Pericardium fibroblast (primary cell): ENCODE measurements around the gene CCDC18. TPM values are rescaled to one million over a fixed set of nuclear protein-coding genes. Genes with fewer than 3 reads are reported as not detected.

Source experiments
- total RNA-seq: library from RNA; depleted of rRNA; stranded (reverse); fragments of >200 nt; gene quantifications from 2 replicates; pipeline ENCODE4 v1.2.3, GENCODE V29; 2015

The CCDC18 gene, protein sequence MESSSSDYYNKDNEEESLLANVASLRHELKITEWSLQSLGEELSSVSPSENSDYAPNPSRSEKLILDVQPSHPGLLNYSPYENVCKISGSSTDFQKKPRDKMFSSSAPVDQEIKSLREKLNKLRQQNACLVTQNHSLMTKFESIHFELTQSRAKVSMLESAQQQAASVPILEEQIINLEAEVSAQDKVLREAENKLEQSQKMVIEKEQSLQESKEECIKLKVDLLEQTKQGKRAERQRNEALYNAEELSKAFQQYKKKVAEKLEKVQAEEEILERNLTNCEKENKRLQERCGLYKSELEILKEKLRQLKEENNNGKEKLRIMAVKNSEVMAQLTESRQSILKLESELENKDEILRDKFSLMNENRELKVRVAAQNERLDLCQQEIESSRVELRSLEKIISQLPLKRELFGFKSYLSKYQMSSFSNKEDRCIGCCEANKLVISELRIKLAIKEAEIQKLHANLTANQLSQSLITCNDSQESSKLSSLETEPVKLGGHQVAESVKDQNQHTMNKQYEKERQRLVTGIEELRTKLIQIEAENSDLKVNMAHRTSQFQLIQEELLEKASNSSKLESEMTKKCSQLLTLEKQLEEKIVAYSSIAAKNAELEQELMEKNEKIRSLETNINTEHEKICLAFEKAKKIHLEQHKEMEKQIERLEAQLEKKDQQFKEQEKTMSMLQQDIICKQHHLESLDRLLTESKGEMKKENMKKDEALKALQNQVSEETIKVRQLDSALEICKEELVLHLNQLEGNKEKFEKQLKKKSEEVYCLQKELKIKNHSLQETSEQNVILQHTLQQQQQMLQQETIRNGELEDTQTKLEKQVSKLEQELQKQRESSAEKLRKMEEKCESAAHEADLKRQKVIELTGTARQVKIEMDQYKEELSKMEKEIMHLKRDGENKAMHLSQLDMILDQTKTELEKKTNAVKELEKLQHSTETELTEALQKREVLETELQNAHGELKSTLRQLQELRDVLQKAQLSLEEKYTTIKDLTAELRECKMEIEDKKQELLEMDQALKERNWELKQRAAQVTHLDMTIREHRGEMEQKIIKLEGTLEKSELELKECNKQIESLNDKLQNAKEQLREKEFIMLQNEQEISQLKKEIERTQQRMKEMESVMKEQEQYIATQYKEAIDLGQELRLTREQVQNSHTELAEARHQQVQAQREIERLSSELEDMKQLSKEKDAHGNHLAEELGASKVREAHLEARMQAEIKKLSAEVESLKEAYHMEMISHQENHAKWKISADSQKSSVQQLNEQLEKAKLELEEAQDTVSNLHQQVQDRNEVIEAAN (N-terminal part only)
- total RNA-seq: 2.8 and 4.1 TPM in 2 replicates

DNA sequence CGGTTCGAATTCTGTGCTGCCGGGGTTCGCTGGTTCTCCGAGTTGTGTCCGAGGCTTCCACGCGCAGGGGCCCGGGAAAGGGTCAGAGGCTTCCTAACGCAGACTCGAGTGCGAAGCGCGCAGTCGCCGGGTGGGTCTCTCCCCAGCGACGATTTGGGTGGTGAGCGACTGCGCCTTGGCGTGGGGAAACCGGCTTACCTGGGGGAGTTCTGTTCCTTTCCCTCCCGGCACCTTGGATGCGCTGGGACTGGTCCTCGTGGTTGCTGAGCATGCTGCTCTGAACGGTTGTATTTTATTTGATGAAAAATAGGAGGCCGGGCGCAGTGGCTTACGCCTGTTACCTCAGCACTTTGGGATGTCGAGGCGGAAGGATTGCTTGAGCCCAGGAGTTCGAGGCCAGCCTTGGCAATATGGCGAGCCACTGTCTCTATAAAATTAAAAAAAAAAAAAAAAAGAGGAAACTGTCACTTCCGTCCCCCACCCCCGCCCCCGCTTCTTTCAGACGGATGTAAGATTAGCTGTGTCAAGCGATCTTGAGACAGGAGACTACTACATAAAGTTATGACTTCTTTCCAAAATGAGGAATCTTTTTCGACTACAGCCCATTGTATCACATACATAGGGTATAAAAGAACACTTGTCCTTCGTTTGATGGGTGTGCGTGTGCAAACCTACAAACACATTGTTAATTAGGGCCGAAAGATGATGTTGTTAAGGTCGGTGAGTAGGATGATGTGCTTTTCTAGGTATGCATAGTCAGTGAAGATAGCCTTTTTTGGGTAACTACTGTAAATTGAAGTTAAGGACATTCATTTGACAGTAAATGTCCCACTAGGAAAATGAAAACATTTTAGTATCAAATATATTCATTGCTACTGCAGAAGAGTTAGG lies at the start of gene CCDC18:
Gene CCDC18, plus strand, starts transcription at position 2 of the 891 bp plus-strand sequence. CDS start 2,638 bp downstream, outside the sequence.

GRCh38 chr1:93179886-93180722 lies 420 bp upstream of the CCDC18 start, which contains the start of gene TMED5:
TMED5 (minus strand) TSS chr1:93180413; CDS start chr1:93180242, 171 bp downstream.

Other genes with a start within 250 kb of the CCDC18 start
- gene DIPK1A, start 219.3 kb upstream of the CCDC18 start, total RNA-seq: 4.7 and 12.3 TPM in 2 replicates
- gene MTF2, start 101.4 kb upstream of the CCDC18 start, total RNA-seq: 5.2 and 10.3 TPM in 2 replicates
- 40.7 and 44.5 TPM in 2 replicates for gene TMED5, start 311 bp upstream of the CCDC18 start, total RNA-seq
- gene DR1, start 165.2 kb downstream of the CCDC18 start, total RNA-seq: 32.8 and 41.8 TPM in 2 replicates